GM12891 (cell line): ENCODE data around the gene SLC17A9.

Source experiments
- DNase-seq: peaks from one replicate; pipeline ENCODE4 v3.0.0; 2011; ENCODE audit warnings: low spot score; ENCODE audit not compliant: insufficient read length
- FAIRE-seq: peaks from 2 replicates; lab custom pipeline; 2011; peaks lifted over from hg19 to GRCh38; lab: Jason Lieb, UNC
- PAX5 ChIP-seq: IDR thresholded peaks from 2 replicates; pipeline ENCODE4 v1.6.1; 2011; ENCODE audit warnings: low read length, moderate library complexity, mild to moderate bottlenecking; ENCODE audit not compliant: insufficient read depth, severe bottlenecking
- POLR2A ChIP-seq: IDR thresholded peaks from 2 replicates; pipeline ENCODE4 v1.6.1; 2011; ENCODE audit warnings: low read depth, low read length, control low read depth
- POLR2AphosphoS5 ChIP-seq: IDR thresholded peaks from 2 replicates; pipeline ENCODE4 v1.6.1; 2011; ENCODE audit warnings: low read depth, low read length, control low read depth
- POU2F2 ChIP-seq: IDR thresholded peaks from 2 replicates; pipeline ENCODE4 v1.6.1; 2011; ENCODE audit warnings: low read depth, mild to moderate bottlenecking, control low read depth, low read length, moderate library complexity
- SPI1 ChIP-seq: IDR thresholded peaks from 2 replicates; pipeline ENCODE4 v1.6.1; 2011; ENCODE audit warnings: low read depth, low read length, control low read depth
- TAF1 ChIP-seq: IDR thresholded peaks from 2 replicates; pipeline ENCODE4 v1.6.1; 2011; ENCODE audit warnings: low read depth, low read length, control low read depth

Gene SLC17A9

DNA sequence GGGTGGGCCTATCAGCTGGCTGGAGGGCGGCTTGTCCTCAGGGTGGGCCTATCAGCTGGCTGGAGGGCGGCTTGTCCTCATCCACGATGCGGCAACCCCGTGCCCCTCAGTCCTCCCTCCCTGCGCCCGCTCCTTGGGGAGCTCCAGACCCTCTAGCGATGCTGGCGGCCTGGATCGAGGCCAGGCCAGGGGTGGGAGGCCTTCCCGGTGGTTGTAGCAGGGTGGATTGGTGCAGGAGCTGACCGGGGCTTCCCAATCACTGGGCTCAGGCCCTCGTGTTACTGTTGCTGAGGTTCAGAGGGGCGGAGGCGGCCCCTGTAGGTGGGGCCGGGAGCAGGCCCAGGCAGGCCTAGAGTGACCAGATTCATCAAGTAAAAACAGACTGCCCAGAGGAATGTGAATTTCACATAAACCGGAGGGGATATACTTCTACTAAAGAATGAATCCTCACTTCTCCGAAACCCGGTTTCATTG lies 8.8 kb downstream of the SLC17A9 start:
- TF ChIP-seq POU2F2 (no peak), TAF1 (no peak), POLR2A (no peak), POLR2AphosphoS5 (no peak), SPI1 (no peak), PAX5 (no peak)
- DNase-seq (no peak), FAIRE-seq (no peak)

GRCh38 chr20:62961799-62962198 lies 9.3 kb downstream of the SLC17A9 start:
- TF ChIP-seq POLR2AphosphoS5 (no peak), TAF1 (no peak), POLR2A (no peak), PAX5 (no peak), POU2F2 (no peak), SPI1 (no peak)
- DNase-seq (no peak), FAIRE-seq (no peak)

- TF ChIP-seq SPI1 (no peak), TAF1 (no peak), POLR2A (no peak), PAX5 (no peak), POU2F2 (no peak)
- FAIRE-seq (no peak), DNase-seq (no peak)
Measured at GRCh38 chr20:62962221-62962879, 9.8 kb downstream of the SLC17A9 start.

GRCh38 chr20:62962891-62963613 lies 10.5 kb downstream of the SLC17A9 start:
- no peak for TF ChIP-seq PAX5
- no peak for TF ChIP-seq SPI1
- no peak for TF ChIP-seq TAF1
- DNase-seq = no peak
- FAIRE-seq = no peak

DNA sequence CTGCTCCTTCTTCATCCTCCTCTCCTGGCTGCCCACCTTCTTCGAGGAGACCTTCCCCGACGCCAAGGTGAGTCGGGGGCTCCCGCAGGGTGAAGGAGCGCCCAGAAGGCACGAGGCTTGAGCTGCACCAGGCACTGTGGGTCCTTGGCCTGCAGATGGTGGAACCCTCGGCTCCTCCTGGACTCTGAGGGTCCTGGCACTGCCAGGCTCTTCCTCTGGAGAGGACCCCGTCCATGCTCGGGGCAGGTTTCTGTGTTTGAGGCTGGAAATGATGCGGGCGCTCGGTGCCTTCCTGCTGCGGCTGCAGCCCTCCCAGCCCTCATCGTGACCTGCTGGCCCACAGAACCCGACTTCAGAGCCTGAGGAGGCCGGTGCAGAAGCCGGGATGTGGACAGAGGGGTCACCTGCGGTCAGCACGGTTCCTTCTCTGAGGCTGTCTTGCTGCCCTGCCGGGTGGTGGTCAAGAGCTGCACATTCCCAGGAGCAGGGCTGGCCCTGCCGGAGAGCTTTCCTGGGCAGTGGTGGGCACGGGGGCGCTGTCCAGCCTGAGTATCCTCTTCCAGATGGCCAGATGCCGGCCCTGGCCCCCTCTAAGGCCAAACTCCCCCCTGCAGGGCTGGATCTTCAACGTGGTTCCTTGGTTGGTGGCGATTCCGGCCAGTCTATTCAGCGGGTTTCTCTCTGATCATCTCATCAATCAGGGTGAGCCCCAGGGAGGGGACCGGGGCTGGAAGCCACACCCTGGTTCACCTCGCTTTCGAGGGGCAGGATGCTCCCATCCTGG lies 11.3 kb downstream of the SLC17A9 start:
- FAIRE-seq = no peak

GRCh38 chr20:62964700-62965099 lies 12.2 kb downstream of the SLC17A9 start:
- TF ChIP-seq SPI1 (no peak), PAX5 (no peak), POU2F2 (no peak), POLR2A (no peak), POLR2AphosphoS5 (no peak), TAF1 (no peak)
- DNase-seq (no peak), FAIRE-seq (no peak)

More for the DNA sequence above, 11.3 kb downstream of the SLC17A9 start:
- TF ChIP-seq PAX5 (no peak), POLR2AphosphoS5 (no peak)
- DNase-seq = no peak

DNA sequence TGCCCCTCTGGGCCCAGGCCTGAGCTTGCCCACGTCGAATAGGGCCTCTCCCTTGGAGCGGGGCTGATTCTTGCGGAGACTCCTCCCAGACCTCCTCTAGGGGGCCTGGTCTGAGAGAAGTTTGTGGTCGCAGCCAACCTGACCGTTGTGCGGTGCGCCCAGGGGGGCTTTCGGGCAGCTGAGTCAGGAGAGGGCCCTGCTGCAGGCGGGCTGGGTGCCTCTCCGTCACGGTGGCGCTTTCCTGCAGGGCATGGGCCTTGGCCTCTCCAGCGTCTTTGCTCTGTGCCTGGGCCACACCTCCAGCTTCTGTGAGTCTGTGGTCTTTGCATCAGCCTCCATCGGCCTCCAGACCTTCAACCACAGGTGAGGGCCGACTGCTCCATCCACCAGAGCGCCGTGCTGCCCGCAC lies 12.9 kb downstream of the SLC17A9 start:
- TF ChIP-seq POU2F2 (no peak), SPI1 (no peak), POLR2A (no peak)
- FAIRE-seq = no peak
- DNase-seq = no peak

DNA sequence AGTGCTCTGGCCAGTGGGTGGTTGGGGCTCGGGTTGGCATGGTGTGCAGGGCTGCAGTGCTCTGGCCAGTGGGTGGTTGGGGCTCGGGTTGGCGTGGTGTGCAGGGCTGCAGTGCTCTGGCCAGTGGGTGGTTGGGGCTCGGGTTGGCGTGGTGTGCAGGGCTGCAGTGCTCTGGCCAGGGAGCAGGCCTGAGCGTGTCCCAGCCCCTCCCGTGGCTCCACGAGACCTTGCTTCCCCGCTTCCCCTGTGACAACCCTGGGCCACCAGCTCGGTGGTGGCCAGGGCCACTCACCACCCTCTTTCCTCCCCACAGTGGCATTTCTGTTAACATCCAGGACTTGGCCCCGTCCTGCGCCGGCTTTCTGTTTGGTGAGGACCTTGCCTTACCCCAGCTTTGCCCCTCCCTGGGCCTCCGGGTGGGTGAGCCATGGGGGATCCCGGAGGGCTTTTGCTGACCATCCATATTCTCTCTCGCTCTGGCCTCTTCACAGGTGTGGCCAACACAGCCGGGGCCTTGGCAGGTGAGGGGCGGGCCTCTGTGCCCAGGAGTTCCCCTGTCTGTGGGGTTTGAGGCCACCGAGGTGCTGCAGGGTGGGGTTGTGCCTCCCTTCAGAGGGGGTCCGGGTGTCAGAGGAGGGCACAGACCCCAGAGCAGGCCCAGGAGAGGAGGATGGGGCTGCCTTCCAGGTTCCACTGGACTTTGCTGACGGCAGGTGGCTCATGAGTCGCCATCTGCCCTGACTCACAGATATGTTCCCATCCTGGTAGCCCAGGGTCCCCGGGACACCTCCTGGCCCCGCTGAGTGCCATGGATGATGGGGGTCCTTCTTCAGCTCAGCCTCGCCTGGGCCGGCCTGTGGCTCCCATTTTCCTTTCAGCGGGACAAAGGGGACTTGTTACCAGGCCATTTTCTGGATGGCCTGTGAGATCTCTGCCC lies 14.0 kb downstream of the SLC17A9 start:
- no peak for FAIRE-seq
- no peak for TF ChIP-seq PAX5
- TF ChIP-seq SPI1 = no peak
- TF ChIP-seq POLR2A = no peak
- TF ChIP-seq POLR2AphosphoS5 = no peak
- no peak for TF ChIP-seq POU2F2
- TF ChIP-seq TAF1 = no peak
- DNase-seq = no peak

DNA sequence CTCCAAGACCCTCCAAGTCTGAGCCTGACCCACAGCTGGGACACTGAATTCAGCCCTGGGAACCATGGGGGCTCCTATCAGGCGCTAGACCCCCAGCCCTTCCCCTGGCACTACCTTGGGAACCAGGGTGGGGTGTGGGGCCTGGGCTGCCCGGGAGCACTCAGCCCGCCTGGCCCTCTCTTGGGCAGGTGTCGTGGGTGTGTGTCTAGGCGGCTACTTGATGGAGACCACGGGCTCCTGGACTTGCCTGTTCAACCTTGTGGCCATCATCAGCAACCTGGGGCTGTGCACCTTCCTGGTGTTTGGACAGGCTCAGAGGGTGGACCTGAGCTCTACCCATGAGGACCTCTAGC lies 14.6 kb downstream of the SLC17A9 start:
- FAIRE-seq (no peak), DNase-seq (no peak)
- TF ChIP-seq POLR2AphosphoS5 = no peak
- no peak for TF ChIP-seq SPI1
- no peak for TF ChIP-seq POLR2A
